Epithelial cell of esophagus (primary cell): ENCODE measurements around the gene GRIA3.

Experiments
- DNase-seq: peaks from one replicate; pipeline ENCODE4 v3.0.0; 2010; ENCODE audit warnings: low read depth
- H3K4me3 ChIP-seq: 2 replicates; pipeline ENCODE4 v1.5.1; 2011; ENCODE audit warnings: mild to moderate bottlenecking, low read length, control low read depth
- TF ChIP-seq, protein P1 (sequence below): IDR thresholded peaks from 2 replicates; pipeline ENCODE4 v1.5.1; 2011; ENCODE audit warnings: low read depth, mild to moderate bottlenecking, low read length, control low read depth, inconsistent platforms; ENCODE audit not compliant: insufficient read depth; ENCODE audit errors: missing control alignments

GRIA3 gene

GRCh38 chrX:123477673-123478072 lies 293.6 kb downstream of the GRIA3 start:
- TF ChIP-seq, protein P1, sequence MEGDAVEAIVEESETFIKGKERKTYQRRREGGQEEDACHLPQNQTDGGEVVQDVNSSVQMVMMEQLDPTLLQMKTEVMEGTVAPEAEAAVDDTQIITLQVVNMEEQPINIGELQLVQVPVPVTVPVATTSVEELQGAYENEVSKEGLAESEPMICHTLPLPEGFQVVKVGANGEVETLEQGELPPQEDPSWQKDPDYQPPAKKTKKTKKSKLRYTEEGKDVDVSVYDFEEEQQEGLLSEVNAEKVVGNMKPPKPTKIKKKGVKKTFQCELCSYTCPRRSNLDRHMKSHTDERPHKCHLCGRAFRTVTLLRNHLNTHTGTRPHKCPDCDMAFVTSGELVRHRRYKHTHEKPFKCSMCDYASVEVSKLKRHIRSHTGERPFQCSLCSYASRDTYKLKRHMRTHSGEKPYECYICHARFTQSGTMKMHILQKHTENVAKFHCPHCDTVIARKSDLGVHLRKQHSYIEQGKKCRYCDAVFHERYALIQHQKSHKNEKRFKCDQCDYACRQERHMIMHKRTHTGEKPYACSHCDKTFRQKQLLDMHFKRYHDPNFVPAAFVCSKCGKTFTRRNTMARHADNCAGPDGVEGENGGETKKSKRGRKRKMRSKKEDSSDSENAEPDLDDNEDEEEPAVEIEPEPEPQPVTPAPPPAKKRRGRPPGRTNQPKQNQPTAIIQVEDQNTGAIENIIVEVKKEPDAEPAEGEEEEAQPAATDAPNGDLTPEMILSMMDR, result no peak
- no peak overlapping the region for H3K4me3 ChIP-seq
- DNase-seq, result no peak

DNA sequence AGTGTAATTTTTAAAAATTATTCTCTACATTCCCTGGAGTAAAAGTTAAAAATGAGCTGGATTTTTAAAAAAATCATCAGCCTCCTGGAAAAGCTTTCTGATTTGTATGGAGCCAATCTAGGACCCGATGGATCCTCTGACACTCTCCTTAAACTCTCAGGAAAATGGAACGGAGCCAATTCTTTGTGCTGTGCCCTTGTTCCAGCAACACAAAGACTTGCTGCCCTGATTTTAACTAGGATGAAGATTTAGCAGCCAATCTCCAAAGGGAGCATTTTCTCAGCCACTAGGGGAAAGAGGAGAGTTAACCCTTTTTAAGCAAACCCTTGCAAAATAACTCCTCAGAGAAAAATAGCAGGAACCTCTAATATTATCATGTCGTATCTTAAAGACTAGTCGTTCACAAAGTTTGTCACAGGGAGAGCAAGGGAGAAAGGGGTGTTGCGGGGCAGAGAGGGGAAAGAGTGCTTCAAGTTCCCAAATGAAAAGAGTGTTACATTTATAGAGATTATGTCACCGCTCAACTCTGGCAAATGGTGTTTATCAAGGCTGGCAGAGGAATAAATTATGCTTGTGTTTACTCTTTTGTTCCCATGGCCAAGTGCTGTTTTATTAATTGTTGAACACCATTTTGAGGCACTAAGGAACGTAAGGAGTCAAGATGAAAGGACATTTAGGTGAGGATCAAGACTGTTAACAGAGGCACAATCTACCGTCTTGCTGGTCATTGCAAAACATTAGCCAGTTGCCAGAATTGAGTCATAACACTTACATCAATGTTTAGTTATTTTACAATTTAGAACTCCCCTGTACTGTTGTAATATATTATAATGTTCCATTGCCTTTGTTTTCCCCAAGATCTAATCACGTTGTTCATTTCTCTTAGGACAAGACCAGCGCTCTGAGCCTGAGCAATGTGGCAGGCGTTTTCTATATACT lies 298.1 kb downstream of the GRIA3 start:
- TF ChIP-seq, protein P1, result no peak
- no peak overlapping the region for H3K4me3 ChIP-seq
- peak; percentile 6 for DNase-seq

- H3K4me3 ChIP-seq, result no peak overlapping the region
These were observed 302.2 kb downstream of the GRIA3 start for GRCh38 chrX:123486297-123486696.

GRCh38 chrX:123487236-123487635 lies 303.2 kb downstream of the GRIA3 start:
- no peak overlapping the region for H3K4me3 ChIP-seq
- TF ChIP-seq, protein P1, result no peak
- no peak for DNase-seq

More at GRCh38 chrX:123486297-123486696, 302.2 kb downstream of the GRIA3 start:
- TF ChIP-seq, protein P1, result no peak
- DNase-seq, result no peak

GRCh38 chrX:123487669-123488068 lies 303.6 kb downstream of the GRIA3 start:
- no peak overlapping the region for H3K4me3 ChIP-seq
- DNase-seq, result no peak
- TF ChIP-seq, protein P1, result no peak

- no peak overlapping the region for H3K4me3 ChIP-seq
- TF ChIP-seq, protein P1, result no peak
- no peak for DNase-seq
These were observed 304.9 kb downstream of the GRIA3 start for GRCh38 chrX:123489011-123489410.
